T-helper 2 cell treated with Interferon-gamma antibody and Interleukin-4, amounts not matched to agents 100 ng/mL and 5 ng/mL, for 36 hours (primary cell): ENCODE results near the gene TMEM179. TPM values are rescaled to one million over a fixed set of nuclear protein-coding genes. Genes with fewer than 3 reads are reported as not detected.
"Not testable (repeated sequence)": the region's sequence is repeated elsewhere in the genome, so short reads cannot be mapped to it uniquely, and the experiment has no call there.

Experiments used
- intact Hi-C: fragments of 100-400 bp; cut with micrococcal nuclease; formaldehyde crosslinking; loops from one replicate; pipeline ENCODE4 v1.15.1; 2023
- total RNA-seq: library from RNA; stranded (reverse); gene quantifications from 2 replicates; pipeline ENCODE4 v1.2.3, GENCODE V29; 2022

TMEM179 gene
- total RNA-seq, 1 donor from 2014 or later = 0.11 TPM

- intact Hi-C loops = no loop called here
These were observed 34.4 kb upstream of the TMEM179 start for GRCh38 chr14:104638927-104639450.

GRCh38 chr14:104638190-104638589 is 33.6 kb upstream of the TMEM179 start:
- intact Hi-C loops = no loop called here

GRCh38 chr14:104637546-104638003 is 33.0 kb upstream of the TMEM179 start:
- intact Hi-C loops = no loop called here

- intact Hi-C loops = not testable (repeated sequence)
These were observed 32.4 kb upstream of the TMEM179 start for GRCh38 chr14:104636846-104637545.

- intact Hi-C loops = no loop called here
These were observed 31.6 kb upstream of the TMEM179 start for GRCh38 chr14:104636131-104636530.

- intact Hi-C loops = no loop called here
These were observed 31.1 kb upstream of the TMEM179 start for GRCh38 chr14:104635717-104636116.

- intact Hi-C loops = no loop called here
These were observed 30.5 kb upstream of the TMEM179 start for GRCh38 chr14:104634886-104635570.

- intact Hi-C loops = no loop called here
These were observed 29.7 kb upstream of the TMEM179 start for GRCh38 chr14:104634138-104634760.

GRCh38 chr14:104633276-104634137 is 28.9 kb upstream of the TMEM179 start:
- intact Hi-C loops = no loop called here

GRCh38 chr14:104632781-104633180 is 28.2 kb upstream of the TMEM179 start:
- intact Hi-C loops = no loop called here

- intact Hi-C loops = no loop called here
These were observed 20.4 kb upstream of the TMEM179 start for GRCh38 chr14:104624939-104625338.

GRCh38 chr14:104614126-104614812 is 9.7 kb upstream of the TMEM179 start:
- intact Hi-C loops = no loop called here

GRCh38 chr14:104611881-104612280 is 7.3 kb upstream of the TMEM179 start:
- intact Hi-C loops = no loop called here

- intact Hi-C loops = no loop called here
These were observed 6.3 kb upstream of the TMEM179 start for GRCh38 chr14:104610749-104611310.

- intact Hi-C loops = no loop called here
These were observed 5.1 kb upstream of the TMEM179 start for GRCh38 chr14:104609666-104610065.

GRCh38 chr14:104603711-104604401 is 716 bp downstream of the TMEM179 start:
- intact Hi-C loops = no loop called here

GRCh38 chr14:104602933-104603325 is 1.6 kb downstream of the TMEM179 start:
- intact Hi-C loops = no loop called here

GRCh38 chr14:104602315-104602932 is 2.1 kb downstream of the TMEM179 start:
- intact Hi-C loops = no loop called here

GRCh38 chr14:104601786-104602185 is 2.8 kb downstream of the TMEM179 start:
- intact Hi-C loops = no loop called here
